Measurements from ENCODE around the gene ISG15.

ISG15 gene

DNA sequence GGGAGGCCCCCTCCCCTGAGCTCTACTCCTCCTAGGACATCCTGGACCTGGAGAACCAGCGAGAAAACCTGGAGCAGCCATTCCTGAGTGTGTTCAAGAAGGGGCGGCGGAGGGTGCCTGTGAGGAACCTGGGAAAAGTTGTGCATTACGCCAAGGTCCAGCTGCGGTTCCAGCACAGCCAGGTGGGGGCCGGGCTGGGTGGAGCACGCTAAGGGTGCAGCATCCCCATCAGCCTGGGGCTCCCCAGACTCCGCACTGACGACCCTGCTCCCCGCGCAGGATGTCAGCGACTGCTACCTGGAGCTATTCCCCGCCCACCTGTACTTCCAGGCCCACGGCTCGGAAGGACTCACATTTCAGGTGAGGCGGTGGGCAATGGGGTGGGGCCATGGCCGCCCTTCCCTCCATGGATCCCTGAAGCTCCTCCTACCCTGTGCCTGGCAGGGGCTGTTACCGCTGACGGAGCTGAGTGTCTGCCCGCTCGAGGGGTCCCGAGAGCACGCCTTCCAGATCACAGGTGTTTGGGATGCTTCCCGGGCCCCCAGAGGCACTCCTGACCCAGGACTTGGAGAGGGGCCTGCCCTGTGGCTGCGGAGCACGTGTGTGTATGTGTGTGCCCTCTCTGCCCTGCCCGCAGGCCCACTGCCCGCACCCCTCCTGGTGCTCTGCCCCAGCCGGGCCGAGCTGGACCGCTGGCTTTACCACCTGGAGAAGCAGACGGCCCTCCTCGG lies 42.9 kb upstream of the ISG15 start:
- no peak overlapping the region for H3K4me3 ChIP-seq (ENCODE audit: insufficient read depth, low read depth, low read length)
- H3K27me3 ChIP-seq (ENCODE audit: control insufficient read depth, insufficient read depth, low read length, poor library complexity, severe bottlenecking) = peaks cover 88% of the 10 kb centered on the region
- no peaks in the 10 kb centered on the region for H3K36me3 ChIP-seq (ENCODE audit: control insufficient read depth, insufficient read depth, low read length)
- no peak overlapping the region for H3K27ac ChIP-seq (ENCODE audit: insufficient read depth, low read depth, low read length, poor library complexity, severe bottlenecking)
- no peaks in the 10 kb centered on the region for H3K9me3 ChIP-seq (ENCODE audit: control insufficient read depth, low read length)
- H3K4me1 ChIP-seq (ENCODE audit: control insufficient read depth, insufficient read depth, low read length) = peaks cover 9% of the 10 kb centered on the region
- 67 to 70% methylated on average over 33 of the region's 33 CpGs for WGBS, 2 experiments

DNA sequence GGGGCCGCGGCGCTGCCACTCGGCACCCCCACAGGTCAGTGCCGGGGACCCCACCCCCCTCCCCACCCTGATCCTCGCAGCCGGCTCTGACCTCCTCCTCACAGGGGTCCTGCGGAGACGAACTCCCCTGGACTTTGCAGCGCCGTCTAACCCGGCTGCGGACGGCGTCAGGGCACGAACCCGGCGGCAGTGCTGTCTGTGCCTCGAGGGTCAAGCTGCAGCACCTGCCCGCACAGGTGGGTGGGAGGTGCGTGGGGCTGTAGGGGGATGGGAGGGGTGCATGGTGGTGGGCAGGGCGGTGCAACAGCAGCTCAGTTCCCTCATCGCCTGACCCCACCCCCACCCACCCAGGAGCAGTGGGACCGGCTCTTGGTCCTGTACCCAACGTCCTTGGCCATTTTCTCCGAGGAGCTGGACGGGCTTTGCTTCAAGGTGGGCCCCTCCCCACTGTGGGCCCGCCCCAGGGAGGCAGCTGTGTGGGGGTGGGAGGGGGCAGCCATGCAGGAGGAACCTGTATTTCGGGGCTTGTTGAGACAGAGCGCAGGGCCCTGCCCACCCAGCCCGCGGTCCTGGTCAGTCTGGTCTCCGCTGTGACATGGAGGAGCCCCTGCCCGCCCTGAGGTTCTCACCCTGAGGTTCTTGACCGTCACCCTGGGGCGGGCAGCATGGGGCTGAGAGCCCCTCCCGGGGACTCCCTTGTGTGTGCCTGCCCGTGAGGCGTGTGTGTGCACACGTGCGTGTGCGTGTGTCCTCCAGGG lies 42.1 kb upstream of the ISG15 start:
- Histone ChIP-seq H3K36me3 (ENCODE audit: control insufficient read depth, insufficient read depth, low read length) (no peaks in the 10 kb centered on the region), H3K27ac (ENCODE audit: insufficient read depth, low read depth, low read length, poor library complexity, severe bottlenecking) (no peak overlapping the region), H3K4me1 (ENCODE audit: control insufficient read depth, insufficient read depth, low read length) (peaks cover 9% of the 10 kb centered on the region), H3K9me3 (ENCODE audit: control insufficient read depth, low read length) (no peaks in the 10 kb centered on the region), H3K27me3 (ENCODE audit: control insufficient read depth, insufficient read depth, low read length, poor library complexity, severe bottlenecking) (peaks cover 88% of the 10 kb centered on the region), H3K4me3 (ENCODE audit: insufficient read depth, low read depth, low read length) (no peak overlapping the region)
- 85 to 87% methylated on average over 42 of the region's 42 CpGs for WGBS, 2 experiments

DNA sequence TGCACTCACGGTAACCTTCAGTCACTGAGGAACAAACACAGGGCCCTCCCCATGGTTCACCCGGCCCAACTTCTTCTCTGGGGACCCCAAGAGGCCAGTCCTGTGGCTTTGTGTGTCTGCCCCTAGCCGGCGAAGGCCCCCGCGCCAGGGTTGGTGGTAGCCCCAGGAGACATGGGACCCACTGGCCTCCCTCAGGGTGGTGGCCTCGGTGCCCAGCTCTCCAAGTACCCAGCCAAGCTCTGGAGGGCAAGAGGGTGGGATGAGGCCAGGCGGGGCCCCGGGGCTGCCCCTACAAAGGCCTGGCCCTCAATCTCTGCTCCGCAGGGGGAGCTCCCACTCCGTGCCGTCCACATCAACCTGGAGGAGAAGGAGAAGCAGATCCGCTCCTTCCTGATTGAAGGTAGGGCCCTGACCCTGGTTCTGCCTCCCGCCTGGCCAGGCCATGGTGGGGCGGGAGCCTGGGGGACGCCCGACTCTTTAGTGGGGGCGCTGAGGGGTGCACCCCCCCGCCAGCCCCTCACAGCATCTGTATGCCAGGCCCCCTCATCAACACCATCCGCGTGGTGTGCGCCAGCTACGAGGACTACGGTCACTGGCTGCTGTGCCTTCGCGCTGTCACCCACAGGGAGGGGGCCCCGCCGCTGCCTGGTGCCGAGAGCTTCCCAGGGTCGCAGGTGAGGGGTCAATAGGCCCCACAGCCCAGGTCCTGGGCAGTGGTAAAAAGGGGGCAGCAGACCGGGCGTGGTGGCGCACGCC lies 41.4 kb upstream of the ISG15 start:
- no peaks in the 10 kb centered on the region for H3K9me3 ChIP-seq (ENCODE audit: control insufficient read depth, low read length)
- peaks cover under 1% of the 10 kb centered on the region for H3K4me1 ChIP-seq (ENCODE audit: control insufficient read depth, insufficient read depth, low read length)
- H3K36me3 ChIP-seq (ENCODE audit: control insufficient read depth, insufficient read depth, low read length) = no peaks in the 10 kb centered on the region
- peaks cover 83% of the 10 kb centered on the region for H3K27me3 ChIP-seq (ENCODE audit: control insufficient read depth, insufficient read depth, low read length, poor library complexity, severe bottlenecking)
- 89 to 90% methylated on average over 34 of the region's 34 CpGs for WGBS, 2 experiments
- no peak overlapping the region for H3K4me3 ChIP-seq (ENCODE audit: insufficient read depth, low read depth, low read length)
- H3K27ac ChIP-seq (ENCODE audit: insufficient read depth, low read depth, low read length, poor library complexity, severe bottlenecking) = no peak overlapping the region

DNA sequence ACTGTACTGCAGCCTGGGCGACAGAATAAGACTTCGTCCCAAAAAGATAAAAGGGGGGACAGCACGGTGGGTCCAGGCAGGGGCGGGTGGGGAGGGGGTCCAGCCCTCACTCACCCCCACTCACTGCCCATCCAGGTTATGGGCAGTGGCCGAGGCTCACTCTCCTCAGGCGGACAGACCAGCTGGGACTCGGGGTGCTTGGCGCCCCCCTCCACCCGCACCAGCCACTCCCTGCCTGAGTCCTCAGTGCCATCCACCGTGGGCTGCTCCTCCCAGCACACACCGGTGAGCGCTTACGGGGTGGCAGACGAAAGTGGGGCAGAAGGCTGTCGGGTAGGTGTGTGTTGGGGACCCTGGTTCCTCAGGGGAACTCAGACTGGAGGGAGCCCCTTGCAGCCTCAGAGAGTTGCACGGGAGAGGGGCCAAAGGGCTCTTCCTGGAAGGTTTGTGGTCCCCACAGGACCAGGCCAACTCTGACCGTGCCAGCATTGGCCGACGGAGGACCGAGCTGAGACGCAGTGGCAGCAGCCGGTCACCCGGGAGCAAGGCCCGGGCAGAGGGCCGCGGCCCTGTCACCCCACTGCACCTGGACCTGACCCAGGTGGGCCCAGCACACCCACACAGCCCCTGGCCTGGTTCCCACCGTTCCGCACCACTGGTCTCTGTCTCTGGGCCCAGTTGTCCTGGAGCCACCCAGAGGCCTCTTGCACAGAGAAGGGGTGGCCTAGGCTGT lies 40.4 kb upstream of the ISG15 start:
- WGBS, 2 experiments = 90% methylated on average over 28 of the region's 28 CpGs
- no peaks in the 10 kb centered on the region for H3K4me1 ChIP-seq (ENCODE audit: control insufficient read depth, insufficient read depth, low read length)
- H3K4me3 ChIP-seq (ENCODE audit: insufficient read depth, low read depth, low read length) = no peak overlapping the region
- H3K27me3 ChIP-seq (ENCODE audit: control insufficient read depth, insufficient read depth, low read length, poor library complexity, severe bottlenecking) = peaks cover 73% of the 10 kb centered on the region
- H3K27ac ChIP-seq (ENCODE audit: insufficient read depth, low read depth, low read length, poor library complexity, severe bottlenecking) = no peak overlapping the region
- H3K36me3 ChIP-seq (ENCODE audit: control insufficient read depth, insufficient read depth, low read length) = no peaks in the 10 kb centered on the region
- no peaks in the 10 kb centered on the region for H3K9me3 ChIP-seq (ENCODE audit: control insufficient read depth, low read length)

DNA sequence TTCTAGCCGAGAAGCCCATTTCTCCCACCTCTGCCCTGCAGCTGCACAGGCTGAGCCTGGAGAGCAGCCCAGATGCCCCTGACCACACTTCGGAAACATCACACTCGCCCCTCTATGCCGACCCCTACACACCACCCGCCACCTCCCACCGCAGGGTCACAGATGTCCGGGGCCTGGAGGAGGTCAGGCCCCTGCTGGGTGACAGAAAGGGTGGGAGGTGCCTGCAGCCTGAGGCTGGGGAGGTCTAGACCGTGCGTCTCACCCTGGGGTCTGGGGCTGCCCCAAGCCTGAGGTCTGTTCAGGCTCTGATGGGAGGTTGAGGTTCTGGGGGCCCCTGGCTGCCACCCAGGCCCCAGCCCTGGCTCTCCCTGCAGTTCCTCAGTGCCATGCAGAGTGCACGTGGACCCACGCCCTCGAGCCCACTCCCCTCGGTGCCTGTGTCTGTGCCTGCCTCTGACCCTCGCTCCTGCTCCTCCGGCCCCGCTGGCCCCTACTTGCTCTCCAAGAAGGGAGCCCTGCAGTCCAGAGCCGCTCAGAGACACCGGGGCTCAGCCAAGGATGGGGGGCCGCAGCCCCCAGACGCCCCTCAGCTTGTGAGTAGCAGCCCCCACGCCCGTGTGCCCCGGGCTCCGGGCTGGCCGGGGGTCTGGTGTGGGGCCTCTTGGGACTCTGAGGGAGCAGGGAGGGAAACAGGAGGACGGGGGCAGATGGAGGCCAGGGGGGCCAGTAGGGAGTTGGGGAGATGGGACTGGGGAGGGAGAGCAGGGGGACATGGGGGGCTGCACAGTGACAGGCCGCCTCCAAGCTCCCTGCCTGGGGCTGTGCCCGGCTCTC lies 39.6 kb upstream of the ISG15 start:
- H3K36me3 ChIP-seq (ENCODE audit: control insufficient read depth, insufficient read depth, low read length) = no peaks in the 10 kb centered on the region
- no peak overlapping the region for H3K4me3 ChIP-seq (ENCODE audit: insufficient read depth, low read depth, low read length)
- 85 to 86% methylated on average over 28 of the region's 28 CpGs for WGBS, 2 experiments
- H3K27me3 ChIP-seq (ENCODE audit: control insufficient read depth, insufficient read depth, low read length, poor library complexity, severe bottlenecking) = peaks cover 66% of the 10 kb centered on the region
- H3K9me3 ChIP-seq (ENCODE audit: control insufficient read depth, low read length) = no peaks in the 10 kb centered on the region
- H3K4me1 ChIP-seq (ENCODE audit: control insufficient read depth, insufficient read depth, low read length) = no peaks in the 10 kb centered on the region
- H3K27ac ChIP-seq (ENCODE audit: insufficient read depth, low read depth, low read length, poor library complexity, severe bottlenecking) = no peak overlapping the region

DNA sequence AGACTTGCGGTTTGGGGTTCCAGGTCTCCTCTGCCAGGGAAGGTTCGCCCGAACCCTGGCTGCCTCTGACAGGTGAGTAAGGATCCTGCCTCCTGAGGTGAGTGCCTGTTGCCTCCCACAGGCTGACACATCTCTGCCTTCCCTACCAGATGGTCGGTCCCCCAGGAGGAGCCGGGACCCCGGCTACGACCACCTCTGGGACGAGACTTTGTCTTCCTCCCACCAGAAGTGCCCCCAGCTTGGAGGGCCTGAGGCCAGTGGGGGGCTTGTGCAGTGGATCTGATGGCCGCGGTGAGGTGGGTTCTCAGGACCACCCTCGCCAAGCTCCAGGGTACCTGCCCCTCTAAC lies 39.0 kb upstream of the ISG15 start:
- Histone ChIP-seq H3K27ac (ENCODE audit: insufficient read depth, low read depth, low read length, poor library complexity, severe bottlenecking) (no peak overlapping the region), H3K4me1 (ENCODE audit: control insufficient read depth, insufficient read depth, low read length) (no peaks in the 10 kb centered on the region), H3K4me3 (ENCODE audit: insufficient read depth, low read depth, low read length) (no peak overlapping the region), H3K9me3 (ENCODE audit: control insufficient read depth, low read length) (no peaks in the 10 kb centered on the region), H3K36me3 (ENCODE audit: control insufficient read depth, insufficient read depth, low read length) (no peaks in the 10 kb centered on the region), H3K27me3 (ENCODE audit: control insufficient read depth, insufficient read depth, low read length, poor library complexity, severe bottlenecking) (peaks cover 60% of the 10 kb centered on the region)
- 91 to 92% methylated on average over 11 of the region's 11 CpGs for WGBS, 2 experiments

DNA sequence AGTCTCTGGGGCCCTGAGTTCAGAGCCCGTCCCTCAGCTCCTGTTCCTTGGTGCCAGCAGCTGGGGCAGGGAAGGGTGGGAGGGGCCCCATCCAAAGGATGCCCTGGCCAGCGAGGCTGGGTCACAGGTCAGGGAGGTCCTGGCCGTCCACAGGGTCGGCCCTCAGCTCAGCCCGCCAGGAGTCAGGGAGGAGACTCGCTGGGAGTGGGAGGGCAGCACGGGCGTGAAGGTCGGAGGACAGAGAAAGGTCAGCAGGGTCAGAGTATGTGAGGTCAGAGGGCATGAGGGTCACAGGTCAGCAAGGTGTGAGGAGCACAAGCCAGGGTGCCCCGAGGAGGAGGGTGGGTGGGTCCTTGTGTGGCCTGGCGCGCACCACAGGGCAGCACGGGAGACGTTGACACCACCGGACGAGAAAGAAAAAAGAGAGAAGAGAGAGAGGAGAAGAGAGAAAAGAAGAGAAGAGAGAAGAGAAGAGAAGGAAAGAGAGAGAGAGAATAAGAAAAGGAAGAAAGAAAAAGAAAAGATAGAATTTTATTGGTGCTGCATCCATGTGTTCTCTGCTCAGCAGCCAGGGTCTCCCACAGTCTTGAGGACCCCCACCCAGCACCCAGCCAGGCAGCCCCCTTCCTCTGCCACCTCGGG lies 38.5 kb upstream of the ISG15 start:
- H3K9me3 ChIP-seq (ENCODE audit: control insufficient read depth, low read length) = no peaks in the 10 kb centered on the region
- H3K4me3 ChIP-seq (ENCODE audit: insufficient read depth, low read depth, low read length) = no peak overlapping the region
- H3K27ac ChIP-seq (ENCODE audit: insufficient read depth, low read depth, low read length, poor library complexity, severe bottlenecking) = no peak overlapping the region
- H3K36me3 ChIP-seq (ENCODE audit: control insufficient read depth, insufficient read depth, low read length) = no peaks in the 10 kb centered on the region
- no peaks in the 10 kb centered on the region for H3K4me1 ChIP-seq (ENCODE audit: control insufficient read depth, insufficient read depth, low read length)
- peaks cover 54% of the 10 kb centered on the region for H3K27me3 ChIP-seq (ENCODE audit: control insufficient read depth, insufficient read depth, low read length, poor library complexity, severe bottlenecking)
- 90% methylated on average over 17 of the region's 17 CpGs for WGBS, 2 experiments

DNA sequence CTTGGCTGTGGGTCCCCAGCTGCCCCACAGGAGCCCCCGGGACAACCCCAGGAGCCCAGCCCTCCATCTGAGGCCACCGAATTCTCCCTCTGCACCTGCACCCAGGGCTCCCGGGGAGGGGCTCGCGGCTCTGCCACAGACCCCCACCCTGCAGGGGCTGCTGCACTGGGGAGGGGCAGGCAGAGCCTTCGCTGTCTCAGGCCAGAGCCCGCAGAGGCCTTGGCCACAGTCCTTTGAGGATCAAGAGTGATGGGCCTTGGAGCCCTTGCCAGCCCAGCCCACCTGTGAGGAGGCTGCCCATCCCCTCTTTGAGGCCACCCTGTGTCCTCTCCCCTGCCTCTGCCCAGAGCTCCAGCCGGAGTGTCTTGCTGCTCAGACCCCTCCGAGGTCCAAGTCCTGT lies 37.9 kb upstream of the ISG15 start:
- Histone ChIP-seq H3K27ac (ENCODE audit: insufficient read depth, low read depth, low read length, poor library complexity, severe bottlenecking) (no peak overlapping the region), H3K9me3 (ENCODE audit: control insufficient read depth, low read length) (no peaks in the 10 kb centered on the region), H3K4me1 (ENCODE audit: control insufficient read depth, insufficient read depth, low read length) (no peaks in the 10 kb centered on the region), H3K36me3 (ENCODE audit: control insufficient read depth, insufficient read depth, low read length) (no peaks in the 10 kb centered on the region), H3K27me3 (ENCODE audit: control insufficient read depth, insufficient read depth, low read length, poor library complexity, severe bottlenecking) (peaks cover 49% of the 10 kb centered on the region), H3K4me3 (ENCODE audit: insufficient read depth, low read depth, low read length) (no peak overlapping the region)
- WGBS, 2 experiments = 80 to 81% methylated on average over 9 of the region's 9 CpGs
